Measurements from ENCODE around the gene CDH26. TPM values are rescaled to one million over a fixed set of nuclear protein-coding genes. Genes with fewer than 3 reads are reported as not detected.
"Not testable (repeated sequence)": the region's sequence is repeated elsewhere in the genome, so short reads cannot be mapped to it uniquely, and the experiment has no call there.

CDH26 gene
- total RNA-seq, 2 donors from 2014 or later, result 0.52 to 2.1 TPM

DNA sequence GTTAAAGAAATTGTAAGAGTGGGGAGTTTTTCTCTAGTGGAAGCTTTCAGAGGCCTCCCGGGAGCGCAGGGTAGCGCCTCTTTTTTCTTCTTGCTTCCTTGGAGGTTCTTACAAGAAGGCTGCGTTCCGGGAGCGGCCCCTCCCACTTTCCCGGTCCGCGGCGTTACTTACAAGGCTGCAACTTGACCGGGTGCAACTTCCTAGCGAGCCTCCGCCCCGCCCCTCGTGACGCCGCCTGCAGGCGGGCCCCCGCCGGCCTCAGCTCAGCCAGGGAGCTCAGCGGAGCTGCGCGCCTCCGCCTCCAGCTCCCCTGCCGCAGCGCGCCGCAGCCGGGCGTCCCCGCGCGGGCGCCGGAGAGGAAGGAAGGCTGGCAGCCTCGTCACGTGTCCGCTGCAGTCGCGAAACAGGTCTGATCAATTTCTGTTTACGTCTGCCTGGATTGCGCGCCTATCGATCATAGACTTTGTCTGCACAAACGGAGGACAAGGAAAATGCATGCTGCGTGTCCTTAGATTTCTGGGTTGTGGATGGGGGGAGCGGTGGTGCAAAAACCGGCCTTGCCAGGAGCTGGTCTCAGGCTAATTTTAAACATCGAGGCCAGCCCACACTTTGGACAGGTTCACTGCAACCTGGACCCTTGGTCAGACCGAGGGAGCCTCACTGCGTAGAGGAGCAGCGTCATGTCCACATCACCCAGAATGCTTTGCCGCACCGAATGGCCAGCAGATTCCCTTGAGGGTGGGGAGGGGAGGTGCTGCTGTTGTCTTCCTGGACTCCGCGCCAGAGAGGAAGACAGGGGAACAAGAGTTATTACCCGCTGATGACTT lies 17.9 kb upstream of the CDH26 start, which contains the start of the genes FAM217B and PPP1R3D:
Gene FAM217B, plus strand, starts transcription at position 261 of the 827 bp plus-strand sequence. CDS start 3,555 bp downstream, outside the sequence.
Gene PPP1R3D, minus strand, starts transcription at position 177 of the 827 bp plus-strand sequence. CDS start 374 bp downstream, outside the sequence.
- intact Hi-C loops (cut with DNase I), result no loop called here

DNA sequence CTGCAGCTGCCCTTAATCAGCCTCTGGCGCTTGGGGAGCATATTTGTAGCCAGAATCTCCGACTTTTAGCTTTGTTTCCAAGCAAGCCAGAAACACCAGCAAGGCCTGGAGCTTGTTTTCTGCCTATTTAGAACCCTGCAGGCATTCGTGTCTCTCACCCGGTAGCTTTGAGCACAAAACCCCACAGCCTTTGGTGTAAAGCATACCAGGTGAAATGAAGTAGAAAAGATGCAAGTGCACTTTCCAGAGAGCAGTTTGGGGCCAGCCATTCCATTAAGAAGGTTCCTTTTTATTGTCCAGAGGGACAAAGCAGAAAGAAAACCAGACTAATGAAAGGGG lies 17.3 kb upstream of the CDH26 start:
- DNase-seq (ENCODE audit: low spot score), result no peak
- intact Hi-C loops (cut with DNase I), result no loop called here

More for the DNA sequence above, 17.9 kb upstream of the CDH26 start, which contains the start of the genes FAM217B and PPP1R3D:
- DNase-seq (ENCODE audit: low spot score), result peak; percentile 99

DNA sequence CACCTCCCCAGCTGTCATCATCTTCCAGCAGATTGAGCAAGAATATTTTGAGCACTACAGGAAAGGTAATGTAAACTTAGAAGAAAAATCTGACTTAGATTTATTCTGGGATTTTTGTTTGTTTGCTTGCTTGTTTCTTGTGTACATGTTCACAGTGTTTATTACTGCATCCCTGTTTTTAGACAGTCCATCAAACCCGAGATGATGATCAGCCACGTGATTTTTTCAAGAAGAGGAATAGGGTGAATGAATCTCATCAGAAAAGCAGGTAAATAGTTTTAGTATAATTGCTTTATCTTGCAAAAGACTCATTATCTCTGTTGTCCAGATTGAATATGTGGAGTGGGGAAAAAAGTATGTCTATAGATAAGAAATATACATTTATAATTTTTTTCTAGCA lies 16.0 kb upstream of the CDH26 start:
- intact Hi-C loops (cut with DNase I), result no loop called here
- DNase-seq (ENCODE audit: low spot score), result no peak

DNA sequence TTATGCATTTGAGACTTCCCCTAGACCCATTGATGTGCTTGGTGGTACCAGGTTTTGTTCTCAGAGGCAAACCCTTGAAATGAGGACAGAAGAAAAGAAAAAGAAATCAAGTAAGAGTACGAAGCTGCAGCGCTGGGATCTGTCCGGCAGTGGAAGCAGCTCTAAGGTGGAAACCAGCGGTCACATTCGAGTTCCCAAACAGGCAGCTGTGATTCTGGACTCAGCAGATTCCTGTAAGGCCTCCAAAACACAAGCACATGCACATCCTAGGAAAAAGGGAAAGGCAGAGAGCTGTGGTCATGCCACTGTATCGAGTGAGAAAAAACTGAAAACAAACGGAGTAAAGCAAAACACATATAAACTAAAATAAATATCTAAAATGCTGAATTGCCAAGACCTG lies 13.5 kb upstream of the CDH26 start:
- intact Hi-C loops (cut with DNase I), result loop anchor here in 1 of 2 donors (5.0 kb wide), 1 partner anchor 1443 kb away; no protein-coding TSS in a partner anchor
- no peak for DNase-seq (ENCODE audit: low spot score)

DNA sequence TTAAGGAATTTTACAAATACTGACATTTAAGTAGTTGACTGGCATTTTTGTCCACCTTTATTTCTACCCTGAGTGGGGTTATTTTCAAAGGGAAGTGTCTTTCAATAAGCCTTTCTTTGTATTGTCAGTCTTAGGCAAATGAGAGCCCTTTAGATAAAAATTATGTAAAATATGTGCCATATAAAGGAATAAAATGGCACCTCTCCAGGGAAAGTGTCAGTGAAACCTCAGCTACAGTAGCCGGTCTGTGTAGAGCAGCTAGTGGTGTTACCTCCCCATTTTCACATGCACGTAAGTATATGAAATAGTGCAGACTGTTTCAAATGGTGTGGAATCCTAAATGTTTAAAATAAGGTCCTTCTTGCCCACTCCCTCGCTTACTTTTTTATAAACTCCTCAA lies 13.0 kb upstream of the CDH26 start:
- intact Hi-C loops (cut with DNase I), result loop anchor here in 1 of 2 donors (5.0 kb wide), 1 partner anchor 1442 kb away; no protein-coding TSS in a partner anchor

DNA sequence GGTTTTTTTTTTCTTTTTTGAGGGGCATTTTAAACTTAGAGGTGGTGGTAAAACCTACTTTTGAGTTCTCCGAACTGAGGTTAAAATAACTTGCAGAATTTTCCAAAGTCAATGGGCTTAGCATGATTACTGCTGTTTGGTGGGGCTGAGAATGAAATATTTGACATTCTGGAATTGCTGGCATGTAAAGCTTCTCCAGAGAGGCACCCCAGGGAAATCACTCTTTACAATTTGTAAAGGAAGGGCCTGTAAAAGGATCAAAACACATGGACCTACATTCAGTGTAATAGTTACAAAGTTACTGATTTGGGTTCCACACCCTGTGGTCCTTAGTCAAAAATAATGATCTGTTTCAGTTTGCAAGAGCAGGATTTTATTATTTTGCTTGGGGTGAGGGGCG lies 12.5 kb upstream of the CDH26 start:
- intact Hi-C loops (cut with DNase I), result loop anchor here in 1 of 2 donors (5.0 kb wide), 1 partner anchor 1442 kb away; no protein-coding TSS in a partner anchor
- DNase-seq (ENCODE audit: low spot score), result no peak

More for the DNA sequence above, 13.0 kb upstream of the CDH26 start:
- DNase-seq (ENCODE audit: low spot score), result no peak

DNA sequence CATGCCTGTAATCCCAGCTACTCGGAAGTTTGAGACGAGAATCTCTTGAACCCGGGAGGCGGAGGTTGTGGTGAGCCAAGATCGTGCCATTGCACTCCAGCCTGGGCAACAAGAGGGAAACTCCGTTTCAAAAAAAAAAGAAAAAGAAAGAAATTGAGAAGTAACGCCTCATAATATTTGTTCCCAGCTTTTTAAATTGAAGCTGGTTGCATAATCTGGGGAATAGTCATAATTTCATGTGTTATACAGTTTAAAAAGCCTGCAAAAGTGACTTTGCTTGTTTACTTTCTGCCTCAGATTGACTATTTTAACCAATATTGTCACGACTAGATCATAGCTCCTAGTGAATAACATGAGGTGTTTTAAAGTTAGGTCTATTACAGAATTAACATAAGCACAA lies 10.8 kb upstream of the CDH26 start:
- no peak for DNase-seq (ENCODE audit: low spot score)
- intact Hi-C loops (cut with DNase I), result loop anchor here in 1 of 2 donors (5.0 kb wide), 1 partner anchor 1440 kb away; no protein-coding TSS in a partner anchor

DNA sequence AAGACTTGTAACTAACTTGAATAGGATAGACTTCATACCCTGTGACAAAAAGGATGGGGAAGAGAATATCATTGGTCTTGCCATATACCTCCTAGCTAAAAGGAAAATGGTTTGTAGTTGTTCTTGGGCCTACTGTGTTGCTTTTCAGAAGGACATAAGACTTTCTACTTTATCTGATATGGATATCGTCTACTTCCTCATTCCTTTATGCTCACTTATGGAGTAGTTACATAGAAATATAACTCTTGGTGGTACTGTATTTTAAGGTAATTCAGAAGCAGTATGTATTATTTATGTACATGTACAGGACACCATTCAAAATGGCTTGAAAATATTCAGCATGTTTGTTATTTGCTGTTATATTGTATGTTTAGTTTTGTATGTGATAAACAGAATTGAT lies 10.0 kb upstream of the CDH26 start:
- intact Hi-C loops (cut with DNase I), result loop anchor here in 1 of 2 donors (5.0 kb wide), 1 partner anchor 1439 kb away; no protein-coding TSS in a partner anchor
- no peak for DNase-seq (ENCODE audit: low spot score)

DNA sequence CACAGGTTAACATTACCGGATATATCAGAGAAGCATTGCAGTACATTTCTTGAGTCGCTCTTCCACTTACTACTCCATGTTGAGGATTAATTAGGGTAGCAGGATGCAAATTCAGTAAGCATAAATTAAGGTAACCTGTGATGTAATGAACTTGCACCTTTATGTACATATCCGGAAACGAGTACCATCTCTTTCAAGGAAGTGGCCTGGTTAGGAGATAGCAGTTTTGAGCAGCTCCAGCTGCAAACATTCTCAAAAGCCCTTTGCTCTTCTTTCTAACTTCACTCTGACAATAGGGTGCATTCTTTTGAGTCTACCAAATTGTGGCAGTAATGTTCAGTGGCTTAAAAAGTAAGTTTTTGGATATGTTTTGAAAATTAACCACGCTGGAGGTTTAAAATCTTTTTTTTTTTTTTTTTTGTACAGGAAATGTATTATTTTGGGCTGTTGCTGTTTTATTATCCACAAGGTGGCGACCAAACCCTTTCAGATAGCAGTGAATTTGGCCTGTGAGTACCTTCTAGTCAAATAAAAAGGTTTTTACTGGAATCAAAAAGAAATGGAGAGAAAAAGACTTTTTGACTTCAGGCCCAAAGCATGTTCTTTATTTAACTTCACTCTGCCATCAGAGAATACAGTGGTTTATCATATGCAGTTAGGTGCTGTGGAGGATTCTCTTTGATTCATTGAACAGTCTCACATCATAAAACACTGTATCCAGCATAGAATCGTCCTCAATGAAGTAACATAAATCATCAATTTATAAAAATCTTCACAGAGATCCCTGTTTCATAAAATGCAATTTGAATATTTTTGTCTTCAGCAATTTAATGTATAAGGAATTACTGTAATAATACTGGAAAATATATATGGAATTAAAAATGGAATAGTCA lies 9.1 kb upstream of the CDH26 start:
- no peak for DNase-seq (ENCODE audit: low spot score)
- intact Hi-C loops (cut with DNase I), result loop anchor here in 1 of 2 donors (5.0 kb wide), 1 partner anchor 1438 kb away; no protein-coding TSS in a partner anchor

DNA sequence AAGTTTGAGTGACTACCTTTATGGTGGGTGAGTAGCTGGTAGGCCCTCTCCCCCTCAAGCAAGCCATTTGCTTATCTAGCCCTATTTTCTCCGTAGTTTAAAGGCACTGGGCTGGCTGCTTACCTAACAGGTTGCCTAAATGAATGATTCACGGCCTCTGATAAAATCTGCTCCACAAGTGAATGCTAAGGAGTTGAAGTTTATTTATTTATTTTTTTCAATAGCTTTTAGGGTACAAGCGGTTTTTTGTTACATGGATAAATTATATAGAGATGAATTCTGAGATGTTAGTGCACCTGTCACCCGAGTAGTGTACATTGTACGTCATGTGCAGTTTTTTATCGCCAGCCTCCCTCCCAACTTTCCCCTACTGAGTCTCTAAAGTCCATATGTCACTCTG lies 8.3 kb upstream of the CDH26 start:
- intact Hi-C loops (cut with DNase I), result loop anchor here in 1 of 2 donors (5.0 kb wide), 1 partner anchor 1437 kb away; no protein-coding TSS in a partner anchor
- DNase-seq (ENCODE audit: low spot score), result no peak

DNA sequence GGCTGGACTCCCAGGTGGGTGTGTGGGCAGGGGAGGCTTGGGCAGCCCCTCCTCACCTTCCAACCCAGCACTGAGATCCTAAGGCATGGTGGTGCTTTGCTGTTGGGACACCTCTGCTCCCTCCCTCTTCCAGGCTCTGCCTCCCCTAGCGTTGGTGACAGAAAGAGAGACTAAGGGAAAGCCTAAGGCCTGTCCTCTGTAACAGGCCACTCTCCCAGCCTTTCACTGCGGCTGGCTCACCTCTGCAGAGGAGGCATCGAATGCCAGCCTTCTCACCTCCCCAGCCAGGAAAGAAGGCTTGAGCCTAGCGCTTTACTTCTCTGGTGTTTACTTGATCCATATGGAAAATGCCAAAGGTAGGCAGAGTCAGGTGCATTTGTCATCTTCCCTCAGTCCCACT lies 3.5 kb upstream of the CDH26 start:
- intact Hi-C loops (cut with DNase I), result no loop called here

DNA sequence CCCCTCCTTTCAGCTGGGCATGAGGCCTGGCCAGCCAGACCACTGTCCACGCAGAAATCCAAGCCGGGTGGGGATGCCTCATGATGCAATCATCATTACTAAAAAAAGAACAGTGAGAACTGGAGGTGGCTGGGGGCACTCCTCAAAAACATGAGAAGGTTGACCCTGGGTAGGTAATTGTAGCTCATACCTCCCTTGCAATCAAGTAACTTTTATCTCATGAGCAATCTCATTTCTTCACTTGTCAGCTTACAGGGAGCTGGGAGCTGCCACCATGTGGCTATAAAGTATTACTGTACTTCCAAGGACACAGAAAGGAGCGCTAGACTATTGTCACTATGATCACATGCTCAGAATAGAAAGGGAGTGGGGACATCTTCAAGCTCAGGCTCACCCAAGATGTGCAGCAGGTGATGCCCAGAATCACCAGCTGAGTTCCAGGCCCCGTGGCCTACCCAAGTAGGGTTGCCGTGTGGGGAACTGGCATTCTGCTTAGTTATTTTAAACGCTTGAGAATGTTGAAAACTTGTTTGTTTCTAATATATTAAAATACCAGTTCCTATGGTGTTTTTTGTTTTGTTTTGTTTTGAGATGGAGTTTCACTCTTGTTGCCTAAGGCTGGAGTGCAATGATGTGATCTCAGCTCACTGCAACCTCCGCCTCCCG lies 3.0 kb upstream of the CDH26 start:
- intact Hi-C loops (cut with DNase I), result no loop called here
- DNase-seq (ENCODE audit: low spot score), result no peak

More for the DNA sequence above, 3.5 kb upstream of the CDH26 start:
- no peak for DNase-seq (ENCODE audit: low spot score)

DNA sequence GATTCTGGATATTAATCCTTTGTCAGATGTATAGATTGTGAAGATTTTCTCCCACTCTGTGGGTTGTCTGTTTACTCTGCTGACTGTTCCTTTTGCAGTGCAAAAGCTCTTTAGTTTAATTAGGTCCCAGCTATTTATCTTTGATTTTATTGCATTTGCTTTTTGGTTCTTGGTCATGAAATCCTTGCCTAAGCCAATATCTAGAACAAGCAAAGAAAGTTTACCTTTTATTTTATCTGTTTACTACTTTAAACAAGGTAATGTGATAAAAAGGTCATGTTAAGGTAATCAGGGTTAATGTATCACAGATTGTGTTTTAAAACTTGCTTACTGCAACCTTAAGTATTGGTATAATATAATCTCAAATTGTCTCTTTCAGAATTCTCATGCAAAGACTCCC lies 655 bp upstream of the CDH26 start:
- intact Hi-C loops (cut with DNase I); DNase-seq (ENCODE audit: low spot score): not testable (repeated sequence)

DNA sequence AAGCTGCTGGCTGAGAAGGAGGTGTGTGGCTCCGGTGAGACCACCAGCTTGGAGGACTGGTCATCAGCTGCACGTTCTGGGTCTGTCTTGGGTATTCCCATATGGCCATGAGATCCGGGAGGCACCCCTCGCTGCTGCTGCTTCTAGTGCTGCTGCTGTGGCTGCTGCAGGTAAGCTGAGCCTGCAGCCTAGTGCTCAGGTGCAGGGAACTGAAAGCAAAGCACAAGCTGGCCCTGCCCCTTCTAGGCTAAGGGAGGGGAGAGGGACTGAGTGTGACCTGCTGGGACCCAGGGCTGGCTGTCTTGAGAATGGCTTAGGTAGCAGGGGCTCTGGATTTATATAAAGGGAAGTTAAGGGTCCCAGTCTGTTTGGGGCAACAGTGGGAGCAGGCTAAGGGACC lies 403 bp downstream of the CDH26 start:
- no peak for DNase-seq (ENCODE audit: low spot score)
- intact Hi-C loops (cut with DNase I), result no loop called here

DNA sequence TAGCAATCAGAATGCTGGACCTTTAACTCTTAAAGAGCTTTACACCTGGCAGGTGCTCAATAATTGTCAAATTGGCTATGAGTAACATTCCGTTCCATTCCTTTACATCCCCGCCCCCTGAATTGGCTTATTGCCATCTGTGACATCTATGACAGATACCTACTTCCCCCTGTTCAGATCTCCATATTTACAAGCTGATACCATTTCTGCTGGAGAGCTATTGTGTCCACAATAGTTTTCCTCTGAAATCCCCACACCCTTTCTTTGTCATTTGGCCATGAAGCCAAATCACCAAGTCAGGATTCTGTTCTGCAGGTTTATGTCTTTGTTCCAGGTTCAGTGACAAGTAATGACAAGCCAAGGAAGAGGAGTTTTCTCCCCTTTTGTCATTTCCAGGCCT lies 3.2 kb downstream of the CDH26 start:
- intact Hi-C loops (cut with DNase I), result no loop called here
- DNase-seq (ENCODE audit: low spot score), result no peak

DNA sequence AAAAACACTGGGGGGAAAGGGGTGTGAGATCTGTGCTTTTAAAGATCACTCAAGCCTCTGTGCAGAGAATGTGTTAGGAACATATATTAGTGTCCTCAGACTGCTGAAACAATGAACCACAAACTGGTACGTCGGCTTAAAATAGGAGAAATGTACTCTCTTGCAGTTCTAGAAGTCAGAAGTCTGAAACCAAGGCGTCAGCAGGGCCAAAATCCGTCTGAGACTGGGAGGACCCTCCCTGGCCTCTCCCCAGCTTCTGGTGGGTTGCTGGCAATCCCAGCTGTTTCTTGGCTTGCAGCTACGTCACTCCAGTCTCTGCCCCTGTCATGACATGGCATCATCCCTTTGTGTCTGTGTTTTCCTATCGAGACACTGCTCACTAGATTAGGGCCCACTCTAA lies 3.9 kb downstream of the CDH26 start:
- DNase-seq (ENCODE audit: low spot score), result no peak
- intact Hi-C loops (cut with DNase I), result no loop called here

DNA sequence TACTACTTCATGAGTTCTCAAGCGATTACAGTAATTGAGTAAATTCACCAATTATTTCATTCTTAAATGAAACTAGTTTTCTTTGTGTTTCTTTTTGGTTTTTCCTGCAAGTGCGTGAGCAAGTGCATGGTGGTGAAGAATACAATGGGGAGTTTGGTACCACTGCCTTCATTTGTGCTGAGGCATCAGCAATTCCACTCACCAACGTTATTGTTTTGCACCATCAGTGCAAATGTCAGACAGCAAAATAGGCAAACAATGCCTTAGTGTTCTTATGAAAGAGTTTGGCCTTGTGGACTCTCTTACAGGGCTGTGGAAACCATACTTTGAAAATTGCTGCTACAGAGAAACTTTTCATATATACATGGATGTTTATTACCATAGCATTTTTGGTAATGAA lies 8.2 kb downstream of the CDH26 start:
- no peak for DNase-seq (ENCODE audit: low spot score)
- intact Hi-C loops (cut with DNase I), result no loop called here

DNA sequence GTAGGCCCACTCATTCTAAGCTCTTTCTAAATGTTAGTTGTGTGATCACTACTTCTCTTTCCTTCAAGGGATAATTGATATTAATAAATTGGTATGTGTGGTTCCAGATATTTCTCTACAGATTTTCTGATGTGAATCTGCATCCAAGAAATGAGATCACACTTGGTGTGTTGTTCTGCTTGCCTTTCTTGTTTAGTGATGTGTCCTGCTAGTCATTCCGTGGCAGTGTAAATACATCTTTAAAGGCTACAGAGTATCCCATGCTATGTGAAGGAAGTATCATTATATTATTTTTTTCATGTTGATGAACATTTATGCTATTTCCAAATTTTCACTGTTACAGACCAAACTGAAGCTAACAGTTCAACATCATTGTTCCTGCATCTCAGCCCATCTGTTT lies 13.2 kb downstream of the CDH26 start:
- no peak for DNase-seq (ENCODE audit: low spot score)
- intact Hi-C loops (cut with DNase I), result no loop called here
